ENCODE measurements around the gene OSBP2.

DNA sequence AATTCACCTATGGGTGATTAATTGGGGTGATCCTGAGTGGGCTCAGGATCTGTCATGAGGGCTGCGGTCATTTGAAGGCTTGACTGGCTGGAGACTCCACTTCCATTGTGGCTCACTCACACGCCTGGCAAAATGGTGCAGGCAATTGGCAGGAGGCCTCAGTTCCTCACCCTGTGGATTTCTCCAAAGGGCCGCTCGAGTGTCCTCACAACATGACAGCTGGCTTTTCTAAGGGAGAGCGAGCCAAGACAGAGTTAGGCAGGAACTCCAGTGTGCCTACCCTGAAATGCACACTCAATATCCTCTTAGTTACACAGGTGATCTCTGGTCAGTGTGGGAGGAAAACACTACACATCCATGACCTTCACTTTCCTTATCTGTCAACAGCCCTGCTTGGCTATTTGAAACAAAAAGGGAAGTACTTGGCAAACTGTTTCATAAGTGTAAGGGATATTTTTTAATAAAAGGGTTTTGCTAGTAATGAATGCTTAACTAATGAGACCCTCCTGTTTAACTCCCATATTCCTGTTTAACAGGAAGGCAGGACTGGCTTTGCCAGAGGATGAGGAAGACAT, 25.7 kb downstream of the OSBP2 start:
- TF ChIP-seq, protein P1, sequence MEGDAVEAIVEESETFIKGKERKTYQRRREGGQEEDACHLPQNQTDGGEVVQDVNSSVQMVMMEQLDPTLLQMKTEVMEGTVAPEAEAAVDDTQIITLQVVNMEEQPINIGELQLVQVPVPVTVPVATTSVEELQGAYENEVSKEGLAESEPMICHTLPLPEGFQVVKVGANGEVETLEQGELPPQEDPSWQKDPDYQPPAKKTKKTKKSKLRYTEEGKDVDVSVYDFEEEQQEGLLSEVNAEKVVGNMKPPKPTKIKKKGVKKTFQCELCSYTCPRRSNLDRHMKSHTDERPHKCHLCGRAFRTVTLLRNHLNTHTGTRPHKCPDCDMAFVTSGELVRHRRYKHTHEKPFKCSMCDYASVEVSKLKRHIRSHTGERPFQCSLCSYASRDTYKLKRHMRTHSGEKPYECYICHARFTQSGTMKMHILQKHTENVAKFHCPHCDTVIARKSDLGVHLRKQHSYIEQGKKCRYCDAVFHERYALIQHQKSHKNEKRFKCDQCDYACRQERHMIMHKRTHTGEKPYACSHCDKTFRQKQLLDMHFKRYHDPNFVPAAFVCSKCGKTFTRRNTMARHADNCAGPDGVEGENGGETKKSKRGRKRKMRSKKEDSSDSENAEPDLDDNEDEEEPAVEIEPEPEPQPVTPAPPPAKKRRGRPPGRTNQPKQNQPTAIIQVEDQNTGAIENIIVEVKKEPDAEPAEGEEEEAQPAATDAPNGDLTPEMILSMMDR (IDR thresholded peaks at IDR 0.05), result no peak
- no peak for TF ChIP-seq POLR2A (IDR thresholded peaks at IDR 0.05)
